ENCODE data around the gene RALGPS2.

Gene RALGPS2

DNA sequence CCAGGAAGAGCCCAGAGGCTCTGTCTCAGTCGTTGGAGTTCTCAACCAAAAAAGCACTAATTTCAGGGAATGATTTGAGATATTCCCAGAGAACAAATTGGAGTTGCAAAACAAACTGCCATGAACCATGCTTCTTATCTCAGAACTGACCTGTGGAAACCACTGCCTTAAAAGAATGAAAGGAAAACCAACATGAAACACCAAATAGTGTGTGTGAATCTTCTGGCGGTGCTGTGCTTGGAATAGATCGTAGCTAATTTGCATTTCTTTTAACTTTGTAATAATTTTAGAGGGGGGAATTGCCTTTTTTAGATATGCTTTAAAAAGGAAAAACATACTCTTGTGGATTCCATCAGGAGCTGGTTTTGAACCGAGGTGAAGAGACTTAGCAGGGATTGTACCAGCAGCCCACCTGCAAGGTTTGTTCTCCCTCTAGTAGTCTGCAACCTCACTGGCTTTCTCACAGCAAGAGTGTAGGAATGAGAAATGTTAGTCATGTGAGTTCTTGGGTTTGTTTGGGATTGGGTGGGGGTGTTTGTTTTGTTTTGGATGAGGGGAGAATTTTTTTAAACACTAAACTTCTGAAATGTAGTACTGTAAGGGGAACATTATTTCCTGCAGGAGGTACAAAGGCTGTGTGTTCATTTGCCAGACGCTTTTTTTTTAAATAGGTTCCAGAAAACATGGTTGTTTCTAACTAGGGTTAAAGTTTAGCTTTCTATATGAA is 191.6 kb downstream of the RALGPS2 start:
- Histone ChIP-seq H3K4me1 (ENCODE audit: control insufficient read depth, insufficient read depth, low read length) (no peaks in the 10 kb centered on the region), H3K36me3 (ENCODE audit: control insufficient read depth, insufficient read depth, low read length) (no peaks in the 10 kb centered on the region), H3K4me3 (ENCODE audit: low read length) (no peak overlapping the region), H3K9ac (ENCODE audit: low read length) (no peak overlapping the region), H3K9me3 (ENCODE audit: control insufficient read depth, low read length) (no peaks in the 10 kb centered on the region), H3K27me3 (ENCODE audit: control insufficient read depth, insufficient read depth, low read length) (no peaks in the 10 kb centered on the region)

GRCh38 chr1:178918308-178918707 is 193.3 kb downstream of the RALGPS2 start:
- H3K9me3 ChIP-seq (ENCODE audit: control insufficient read depth, low read length), result no peaks in the 10 kb centered on the region
- H3K9ac ChIP-seq (ENCODE audit: low read length), result no peak overlapping the region
- H3K4me3 ChIP-seq (ENCODE audit: low read length), result no peak overlapping the region
- no peaks in the 10 kb centered on the region for H3K4me1 ChIP-seq (ENCODE audit: control insufficient read depth, insufficient read depth, low read length)
- H3K36me3 ChIP-seq (ENCODE audit: control insufficient read depth, insufficient read depth, low read length), result no peaks in the 10 kb centered on the region
- no peaks in the 10 kb centered on the region for H3K27me3 ChIP-seq (ENCODE audit: control insufficient read depth, insufficient read depth, low read length)

DNA sequence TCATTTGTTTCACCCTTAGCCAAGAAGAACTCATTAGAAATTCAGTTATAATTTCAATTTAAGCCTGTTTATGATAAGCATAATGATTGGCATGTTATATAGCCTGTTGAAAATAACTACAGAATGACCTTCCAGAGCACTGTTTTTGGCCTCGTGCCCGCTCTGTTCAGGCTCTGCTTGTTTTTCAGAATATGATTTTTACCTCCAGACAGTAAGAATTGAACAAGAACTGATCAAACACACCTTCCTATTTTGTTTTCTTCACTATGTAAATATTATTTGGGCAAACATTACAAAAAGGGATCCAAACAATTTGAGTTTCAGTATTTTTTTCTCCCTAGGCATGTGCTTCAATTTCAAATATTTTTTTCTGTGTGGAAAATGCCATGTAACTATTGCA is 193.9 kb downstream of the RALGPS2 start:
- Histone ChIP-seq H3K4me3 (ENCODE audit: low read length) (no peak overlapping the region), H3K9me3 (ENCODE audit: control insufficient read depth, low read length) (no peaks in the 10 kb centered on the region), H3K36me3 (ENCODE audit: control insufficient read depth, insufficient read depth, low read length) (no peaks in the 10 kb centered on the region), H3K4me1 (ENCODE audit: control insufficient read depth, insufficient read depth, low read length) (no peaks in the 10 kb centered on the region), H3K27me3 (ENCODE audit: control insufficient read depth, insufficient read depth, low read length) (no peaks in the 10 kb centered on the region), H3K9ac (ENCODE audit: low read length) (no peak overlapping the region)

- Histone ChIP-seq H3K27me3 (ENCODE audit: control insufficient read depth, insufficient read depth, low read length) (no peaks in the 10 kb centered on the region), H3K4me3 (ENCODE audit: low read length) (no peak overlapping the region), H3K9me3 (ENCODE audit: control insufficient read depth, low read length) (no peaks in the 10 kb centered on the region), H3K36me3 (ENCODE audit: control insufficient read depth, insufficient read depth, low read length) (no peaks in the 10 kb centered on the region), H3K9ac (ENCODE audit: low read length) (no peak overlapping the region), H3K4me1 (ENCODE audit: control insufficient read depth, insufficient read depth, low read length) (no peaks in the 10 kb centered on the region)
These were observed 194.5 kb downstream of the RALGPS2 start for GRCh38 chr1:178919581-178919980.

GRCh38 chr1:178921499-178921898 is 196.5 kb downstream of the RALGPS2 start:
- H3K36me3 ChIP-seq (ENCODE audit: control insufficient read depth, insufficient read depth, low read length), result no peaks in the 10 kb centered on the region

GRCh38 chr1:178923512-178923911 is 198.5 kb downstream of the RALGPS2 start:
- Histone ChIP-seq H3K9me3 (ENCODE audit: control insufficient read depth, low read length) (no peaks in the 10 kb centered on the region), H3K36me3 (ENCODE audit: control insufficient read depth, insufficient read depth, low read length) (no peaks in the 10 kb centered on the region), H3K4me1 (ENCODE audit: control insufficient read depth, insufficient read depth, low read length) (no peaks in the 10 kb centered on the region), H3K9ac (ENCODE audit: low read length) (no peak overlapping the region), H3K27me3 (ENCODE audit: control insufficient read depth, insufficient read depth, low read length) (no peaks in the 10 kb centered on the region), H3K4me3 (ENCODE audit: low read length) (no peak overlapping the region)

More at GRCh38 chr1:178921499-178921898, 196.5 kb downstream of the RALGPS2 start:
- no peaks in the 10 kb centered on the region for H3K4me1 ChIP-seq (ENCODE audit: control insufficient read depth, insufficient read depth, low read length)
- no peak overlapping the region for H3K9ac ChIP-seq (ENCODE audit: low read length)
- H3K9me3 ChIP-seq (ENCODE audit: control insufficient read depth, low read length), result no peaks in the 10 kb centered on the region
- H3K27me3 ChIP-seq (ENCODE audit: control insufficient read depth, insufficient read depth, low read length), result no peaks in the 10 kb centered on the region
- no peak overlapping the region for H3K4me3 ChIP-seq (ENCODE audit: low read length)

- Histone ChIP-seq H3K9me3 (ENCODE audit: control insufficient read depth, low read length) (no peaks in the 10 kb centered on the region), H3K9ac (ENCODE audit: low read length) (no peak overlapping the region), H3K4me1 (ENCODE audit: control insufficient read depth, insufficient read depth, low read length) (no peaks in the 10 kb centered on the region), H3K27me3 (ENCODE audit: control insufficient read depth, insufficient read depth, low read length) (no peaks in the 10 kb centered on the region), H3K36me3 (ENCODE audit: control insufficient read depth, insufficient read depth, low read length) (no peaks in the 10 kb centered on the region), H3K4me3 (ENCODE audit: low read length) (no peak overlapping the region)
These were observed 201.0 kb downstream of the RALGPS2 start for GRCh38 chr1:178926046-178926445.

GRCh38 chr1:178927003-178927402 is 202.0 kb downstream of the RALGPS2 start:
- H3K4me1 ChIP-seq (ENCODE audit: control insufficient read depth, insufficient read depth, low read length), result no peaks in the 10 kb centered on the region
- no peaks in the 10 kb centered on the region for H3K36me3 ChIP-seq (ENCODE audit: control insufficient read depth, insufficient read depth, low read length)
- H3K4me3 ChIP-seq (ENCODE audit: low read length), result no peak overlapping the region
- no peaks in the 10 kb centered on the region for H3K9me3 ChIP-seq (ENCODE audit: control insufficient read depth, low read length)
- no peak overlapping the region for H3K9ac ChIP-seq (ENCODE audit: low read length)
- no peaks in the 10 kb centered on the region for H3K27me3 ChIP-seq (ENCODE audit: control insufficient read depth, insufficient read depth, low read length)

DNA sequence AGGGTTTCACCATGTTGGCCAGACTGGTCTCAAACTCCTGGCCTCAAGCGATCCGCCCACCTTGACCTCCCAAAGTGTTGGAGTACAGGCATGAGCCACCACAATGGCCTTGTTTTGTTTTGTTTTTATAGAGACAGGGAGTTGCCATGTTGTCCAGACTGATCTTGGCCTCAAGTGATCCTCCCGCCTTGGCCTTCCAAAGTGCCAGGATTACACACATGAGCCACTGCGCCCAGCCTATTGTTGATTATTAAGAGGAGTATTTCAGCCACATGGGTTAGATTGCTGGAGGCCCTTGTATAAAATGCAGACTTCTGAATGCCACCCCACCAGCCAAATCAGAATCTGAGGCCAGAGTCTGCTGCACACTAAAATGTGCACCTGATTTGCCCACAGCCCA is 203.0 kb downstream of the RALGPS2 start:
- Histone ChIP-seq H3K9me3 (ENCODE audit: control insufficient read depth, low read length) (no peaks in the 10 kb centered on the region), H3K4me1 (ENCODE audit: control insufficient read depth, insufficient read depth, low read length) (no peaks in the 10 kb centered on the region), H3K36me3 (ENCODE audit: control insufficient read depth, insufficient read depth, low read length) (no peaks in the 10 kb centered on the region), H3K4me3 (ENCODE audit: low read length) (no peak overlapping the region), H3K27me3 (ENCODE audit: control insufficient read depth, insufficient read depth, low read length) (no peaks in the 10 kb centered on the region), H3K9ac (ENCODE audit: low read length) (no peak overlapping the region)

GRCh38 chr1:178928976-178929375 is 203.9 kb downstream of the RALGPS2 start:
- Histone ChIP-seq H3K4me3 (ENCODE audit: low read length) (no peak overlapping the region), H3K4me1 (ENCODE audit: control insufficient read depth, insufficient read depth, low read length) (peaks cover 7% of the 10 kb centered on the region), H3K9me3 (ENCODE audit: control insufficient read depth, low read length) (no peaks in the 10 kb centered on the region), H3K9ac (ENCODE audit: low read length) (no peak overlapping the region), H3K27me3 (ENCODE audit: control insufficient read depth, insufficient read depth, low read length) (no peaks in the 10 kb centered on the region), H3K36me3 (ENCODE audit: control insufficient read depth, insufficient read depth, low read length) (no peaks in the 10 kb centered on the region)

DNA sequence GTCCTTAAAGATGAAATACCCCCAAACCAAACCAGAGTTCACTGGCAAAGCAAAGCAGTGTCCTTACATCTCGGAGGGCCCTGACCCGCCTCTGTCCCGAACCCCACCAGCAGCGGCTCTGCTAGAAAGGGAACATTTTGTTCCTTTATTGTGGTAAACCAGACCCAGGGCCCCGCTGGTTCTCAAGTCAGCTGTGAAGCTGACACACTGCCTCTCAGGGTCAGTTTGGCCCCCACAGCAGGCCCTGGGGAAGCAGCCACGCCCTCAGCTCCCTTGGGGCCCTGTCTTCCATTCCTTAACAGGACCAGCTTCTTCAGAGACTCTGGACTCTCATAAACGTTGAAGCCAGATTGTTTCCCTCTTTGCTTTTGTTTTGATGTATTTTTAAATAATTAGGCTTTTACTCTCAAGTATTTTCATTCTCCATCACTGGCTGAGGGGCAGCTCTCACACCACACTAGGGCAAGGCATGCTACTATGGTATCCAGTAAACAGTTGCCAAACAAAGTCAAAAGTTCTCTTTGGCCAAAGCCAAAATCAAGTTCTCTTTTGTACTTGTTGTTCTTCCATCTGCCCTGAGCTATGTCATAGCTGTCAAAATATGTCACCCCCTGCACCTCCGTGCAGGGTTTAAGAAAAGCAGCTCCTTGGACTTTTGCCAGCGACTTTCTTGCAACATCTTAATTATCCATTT is 207.0 kb downstream of the RALGPS2 start:
- peaks cover 8% of the 10 kb centered on the region for H3K4me1 ChIP-seq (ENCODE audit: control insufficient read depth, insufficient read depth, low read length)

GRCh38 chr1:178932552-178932906 is 207.5 kb downstream of the RALGPS2 start:
- Histone ChIP-seq H3K9me3 (ENCODE audit: control insufficient read depth, low read length) (no peaks in the 10 kb centered on the region), H3K27me3 (ENCODE audit: control insufficient read depth, insufficient read depth, low read length) (no peaks in the 10 kb centered on the region), H3K9ac (ENCODE audit: low read length) (no peak overlapping the region), H3K4me3 (ENCODE audit: low read length) (no peak overlapping the region), H3K36me3 (ENCODE audit: control insufficient read depth, insufficient read depth, low read length) (no peaks in the 10 kb centered on the region), H3K4me1 (ENCODE audit: control insufficient read depth, insufficient read depth, low read length) (peaks cover 8% of the 10 kb centered on the region)

More for the DNA sequence above, 207.0 kb downstream of the RALGPS2 start:
- Histone ChIP-seq H3K36me3 (ENCODE audit: control insufficient read depth, insufficient read depth, low read length) (no peaks in the 10 kb centered on the region), H3K27me3 (ENCODE audit: control insufficient read depth, insufficient read depth, low read length) (no peaks in the 10 kb centered on the region), H3K9me3 (ENCODE audit: control insufficient read depth, low read length) (no peaks in the 10 kb centered on the region), H3K9ac (ENCODE audit: low read length) (no peak overlapping the region), H3K4me3 (ENCODE audit: low read length) (no peak overlapping the region)
